Hematopoietic multipotent progenitor cell treated with erythropoietin and hydrocortisone succinate and interleukin-3 and kit ligand, for 8 days (in vitro differentiated cells): ENCODE data around the gene IL17F.
"Not testable (repeated sequence)": the region's sequence is repeated elsewhere in the genome, so short reads cannot be mapped to it uniquely, and the experiment has no call there.

Experiments
- DNase-seq: peaks from one replicate; pipeline ENCODE4 v3.0.0-alpha.2; 2015

IL17F gene

GRCh38 chr6:52243282-52243893 lies 912 bp downstream of the IL17F start:
- no peak for DNase-seq

- no peak for DNase-seq
Measured at GRCh38 chr6:52241819-52242218, 2.5 kb downstream of the IL17F start.

GRCh38 chr6:52233975-52234823 lies 10.1 kb downstream of the IL17F start:
- peak; percentile 57 for DNase-seq

- no peak for DNase-seq
Measured at GRCh38 chr6:52233005-52233404, 11.3 kb downstream of the IL17F start.

- no peak for DNase-seq
Measured at GRCh38 chr6:52231406-52232127, 12.7 kb downstream of the IL17F start.

GRCh38 chr6:52230685-52231084 lies 13.6 kb downstream of the IL17F start:
- no peak for DNase-seq

- no peak for DNase-seq
Measured at GRCh38 chr6:52227495-52227894, 16.8 kb downstream of the IL17F start.

GRCh38 chr6:52221302-52221701 lies 23.0 kb downstream of the IL17F start:
- DNase-seq = peak; percentile 81

- DNase-seq = no peak
Measured at GRCh38 chr6:52217761-52218160, 26.5 kb downstream of the IL17F start.

GRCh38 chr6:52216932-52217575 lies 27.2 kb downstream of the IL17F start:
- DNase-seq = no peak

GRCh38 chr6:52215787-52216186 lies 28.5 kb downstream of the IL17F start:
- DNase-seq = no peak

- DNase-seq = no peak
Measured at GRCh38 chr6:52213127-52213526, 31.2 kb downstream of the IL17F start.

- DNase-seq = no peak
Measured at GRCh38 chr6:52210227-52210626, 34.1 kb downstream of the IL17F start.

- no peak for DNase-seq
Measured at GRCh38 chr6:52209770-52210169, 34.5 kb downstream of the IL17F start.

GRCh38 chr6:52208612-52209011 lies 35.7 kb downstream of the IL17F start:
- DNase-seq = no peak

- DNase-seq = no peak
Measured at GRCh38 chr6:52207066-52207465, 37.2 kb downstream of the IL17F start.

- no peak for DNase-seq
Measured at GRCh38 chr6:52201493-52201892, 42.8 kb downstream of the IL17F start.

GRCh38 chr6:52201046-52201445 lies 43.3 kb downstream of the IL17F start:
- DNase-seq = no peak

GRCh38 chr6:52200088-52200487 lies 44.2 kb downstream of the IL17F start:
- not testable (repeated sequence) for DNase-seq

- DNase-seq = no peak
Measured at GRCh38 chr6:52195886-52196285, 48.4 kb downstream of the IL17F start.

GRCh38 chr6:52191824-52192223 lies 52.5 kb downstream of the IL17F start:
- DNase-seq = no peak

- no peak for DNase-seq
Measured at GRCh38 chr6:52190409-52190808, 53.9 kb downstream of the IL17F start.

- no peak for DNase-seq
Measured at GRCh38 chr6:52189974-52190373, 54.3 kb downstream of the IL17F start.
